MCF 10A (cell line): ENCODE data around the gene PPP1R14C. TPM values are rescaled to one million over a fixed set of nuclear protein-coding genes. Genes with fewer than 3 reads are reported as not detected.

Source experiments
- BruUV-seq: library from RNA; stranded (reverse); fragments of 400-500 nt; replicated peaks from 2 replicates; lab custom pipeline; 2021; lab: Mats Ljungman, UMichigan
- CTCF ChIA-PET: fragments of 300-600 bp; sonication (Branson Sonifier 250); formaldehyde crosslinking; extraction: SDS; loops from one replicate; lab custom pipeline; 2021; ENCODE audit warnings: antibody characterized with exemption, inconsistent platforms; lab: Yijun Ruan, JAX
- POLR2A ChIA-PET: fragments of 300-600, 350-650 bp; sonication (Branson Sonifier 250); formaldehyde crosslinking; extraction: SDS; loops from one replicate; lab custom pipeline; 2020; ENCODE audit warnings: antibody characterized with exemption, inconsistent platforms; lab: Yijun Ruan, JAX
- DNase-seq: peaks from one replicate; pipeline ENCODE4 v3.0.0-alpha.2; 2018; ENCODE audit not compliant: unreplicated experiment
- H3K27ac Mint-ChIP-seq: one replicate; pipeline ENCODE4 v1.8.0; 2022; ENCODE audit warnings: mild to moderate bottlenecking, low read depth, mixed read lengths; ENCODE audit not compliant: unreplicated experiment
- H3K27me3 Mint-ChIP-seq: one replicate; pipeline ENCODE4 v1.8.0; 2022; ENCODE audit warnings: mixed read lengths; ENCODE audit not compliant: insufficient read depth, unreplicated experiment
- H3K36me3 Mint-ChIP-seq: one replicate; pipeline ENCODE4 v1.8.0; 2022; ENCODE audit warnings: mild to moderate bottlenecking, moderate library complexity, mixed read lengths; ENCODE audit not compliant: insufficient read depth, unreplicated experiment
- H3K4me1 Mint-ChIP-seq: one replicate; pipeline ENCODE4 v1.8.0; 2022; ENCODE audit warnings: mixed read lengths; ENCODE audit not compliant: insufficient read depth, unreplicated experiment
- H3K4me3 Mint-ChIP-seq: one replicate; pipeline ENCODE4 v1.8.0; 2022; ENCODE audit warnings: mild to moderate bottlenecking, moderate library complexity, mixed read lengths; ENCODE audit not compliant: unreplicated experiment
- H3K9me3 Mint-ChIP-seq: one replicate; pipeline ENCODE4 v1.8.0; 2022; ENCODE audit warnings: mixed read lengths; ENCODE audit not compliant: unreplicated experiment
- intact Hi-C: fragments of 100-400 bp; cut with micrococcal nuclease; formaldehyde crosslinking; loops from 2 replicates; pipeline ENCODE4 v1.14.1; 2022
- total RNA-seq: library from RNA; stranded (reverse); gene quantifications from 2 replicates; pipeline ENCODE4 v1.2.3, GENCODE V29; 2022
- TF ChIP-seq, protein P1 (sequence below): fragments of 200-600 bp; IDR thresholded peaks from one replicate; pipeline ENCODE4 v1.8.0; 2022; ENCODE audit warnings: antibody characterized with exemption, mild to moderate bottlenecking; ENCODE audit not compliant: unreplicated experiment

The PPP1R14C gene
- total RNA-seq, 1 experiment from 2014 or later, result 32.0 TPM

DNA sequence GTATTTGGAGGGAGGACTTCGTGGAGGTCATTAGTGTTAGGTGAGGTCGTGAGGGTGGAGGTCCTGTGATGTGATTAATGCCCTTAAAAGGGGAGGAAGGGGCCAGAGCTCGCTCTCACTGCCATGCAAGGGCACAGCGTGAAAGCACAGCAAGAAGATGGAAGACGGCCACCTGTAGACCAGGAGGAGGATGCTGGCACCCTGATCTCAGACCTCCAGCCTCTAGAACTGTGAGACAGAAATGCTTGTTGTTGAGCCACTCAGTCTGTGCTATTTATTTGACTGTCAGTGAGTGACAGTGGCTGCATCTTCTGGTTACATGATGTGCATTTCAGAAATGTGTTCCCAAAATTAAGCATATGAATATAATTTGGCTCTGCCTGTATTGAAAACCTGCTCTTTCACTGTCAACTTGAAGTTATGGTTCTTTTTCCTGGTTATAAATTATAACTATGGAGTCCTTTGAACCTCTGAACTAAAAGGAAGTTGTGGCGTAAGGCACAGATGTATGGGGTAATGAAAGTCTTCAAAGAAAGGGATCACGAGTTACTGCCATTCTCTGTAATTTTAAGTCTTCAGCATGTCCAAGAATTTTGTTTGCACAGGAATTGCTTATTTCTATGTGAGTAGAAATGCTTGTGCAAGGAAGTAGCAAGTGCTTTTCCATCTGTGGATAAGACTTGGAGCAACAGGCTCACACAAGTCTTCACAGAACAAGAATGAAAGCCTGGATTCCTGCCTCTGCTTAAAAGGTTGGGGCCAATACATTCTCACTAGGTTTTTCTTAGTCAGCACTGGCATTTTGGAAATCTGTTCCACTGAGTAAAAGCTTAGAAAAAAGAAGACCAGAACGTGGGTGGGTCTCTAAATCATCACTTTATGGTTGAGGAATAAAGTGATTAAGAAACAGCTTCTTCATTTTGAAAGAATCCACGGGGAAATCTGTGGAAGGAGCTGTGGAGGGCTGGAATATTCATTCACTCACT lies 10.3 kb downstream of the PPP1R14C start:
- Mint-ChIP-seq H3K9me3 (no peaks in the 10 kb centered on the region), H3K4me3 (peak overlapping the region; percentile 25), H3K4me1 (peaks cover 52% of the 10 kb centered on the region), H3K27ac (peak overlapping the region; percentile 77), H3K27me3 (no peaks in the 10 kb centered on the region), H3K36me3 (peaks cover 6% of the 10 kb centered on the region)
- ChIA-PET CTCF (interaction anchor here (0.6 to 0.8 kb wide), 3 partner anchors 148 to 1076 kb away, joined by 3 read pairs; no protein-coding TSS in a partner anchor), POLR2A (interaction anchor here (0.7 to 6.7 kb wide), 15 partner anchors 8 to 403 kb away, joined by 3 to 140 read pairs (median 5); partner anchors contain the start of gene PPP1R14C)
- DNase-seq, result no peak
- BruUV-seq, result no TSS peak
- intact Hi-C loops, result no loop called here
- TF ChIP-seq, protein P1, sequence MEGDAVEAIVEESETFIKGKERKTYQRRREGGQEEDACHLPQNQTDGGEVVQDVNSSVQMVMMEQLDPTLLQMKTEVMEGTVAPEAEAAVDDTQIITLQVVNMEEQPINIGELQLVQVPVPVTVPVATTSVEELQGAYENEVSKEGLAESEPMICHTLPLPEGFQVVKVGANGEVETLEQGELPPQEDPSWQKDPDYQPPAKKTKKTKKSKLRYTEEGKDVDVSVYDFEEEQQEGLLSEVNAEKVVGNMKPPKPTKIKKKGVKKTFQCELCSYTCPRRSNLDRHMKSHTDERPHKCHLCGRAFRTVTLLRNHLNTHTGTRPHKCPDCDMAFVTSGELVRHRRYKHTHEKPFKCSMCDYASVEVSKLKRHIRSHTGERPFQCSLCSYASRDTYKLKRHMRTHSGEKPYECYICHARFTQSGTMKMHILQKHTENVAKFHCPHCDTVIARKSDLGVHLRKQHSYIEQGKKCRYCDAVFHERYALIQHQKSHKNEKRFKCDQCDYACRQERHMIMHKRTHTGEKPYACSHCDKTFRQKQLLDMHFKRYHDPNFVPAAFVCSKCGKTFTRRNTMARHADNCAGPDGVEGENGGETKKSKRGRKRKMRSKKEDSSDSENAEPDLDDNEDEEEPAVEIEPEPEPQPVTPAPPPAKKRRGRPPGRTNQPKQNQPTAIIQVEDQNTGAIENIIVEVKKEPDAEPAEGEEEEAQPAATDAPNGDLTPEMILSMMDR, result no peak

DNA sequence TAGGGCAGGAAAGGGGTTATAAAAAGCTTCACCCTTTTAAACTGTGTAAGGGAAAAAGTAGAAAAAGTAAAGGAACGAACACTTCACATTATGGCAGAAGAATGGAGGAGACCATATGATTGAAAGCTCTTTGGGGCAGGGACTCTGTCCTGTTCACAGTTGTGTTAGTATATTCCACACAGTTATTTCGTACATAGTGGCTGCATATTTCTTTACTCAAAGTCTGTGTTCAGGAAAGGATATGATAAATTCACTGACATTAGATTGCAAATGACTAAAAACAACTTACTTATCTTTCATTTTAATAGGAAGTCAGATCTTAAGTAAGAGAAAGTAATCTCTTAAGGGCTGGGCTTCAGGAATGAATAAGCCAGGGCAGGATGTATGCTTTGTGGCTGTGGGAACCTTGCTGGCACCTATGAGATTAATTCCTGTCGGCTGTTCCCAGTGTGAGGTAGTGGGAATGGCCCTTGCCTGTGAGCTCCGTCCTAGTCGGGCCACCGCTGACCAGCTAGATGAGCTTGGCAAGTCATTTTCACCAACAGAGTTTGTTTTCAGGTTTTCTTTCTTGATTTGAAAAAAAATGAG lies 11.2 kb downstream of the PPP1R14C start:
- BruUV-seq, result no TSS peak
- no peaks in the 10 kb centered on the region for H3K36me3 Mint-ChIP-seq
- ChIA-PET CTCF (interaction anchor here (0.6 to 1.8 kb wide), 6 partner anchors 10 to 267 kb away, joined by 3 to 8 read pairs (median 4); no protein-coding TSS in a partner anchor), POLR2A (interaction anchor here (0.6 to 6.7 kb wide), 19 partner anchors 9 to 404 kb away, joined by 3 to 140 read pairs (median 4); partner anchors contain the start of gene PPP1R14C)
- H3K9me3 Mint-ChIP-seq, result no peaks in the 10 kb centered on the region
- intact Hi-C loops, result no loop called here
- DNase-seq, result no peak
- H3K4me3 Mint-ChIP-seq, result peak overlapping the region; percentile 25
- H3K27ac Mint-ChIP-seq, result peak overlapping the region; percentile 77
- no peaks in the 10 kb centered on the region for H3K27me3 Mint-ChIP-seq
- TF ChIP-seq, protein P1, result no peak
- peaks cover 52% of the 10 kb centered on the region for H3K4me1 Mint-ChIP-seq

DNA sequence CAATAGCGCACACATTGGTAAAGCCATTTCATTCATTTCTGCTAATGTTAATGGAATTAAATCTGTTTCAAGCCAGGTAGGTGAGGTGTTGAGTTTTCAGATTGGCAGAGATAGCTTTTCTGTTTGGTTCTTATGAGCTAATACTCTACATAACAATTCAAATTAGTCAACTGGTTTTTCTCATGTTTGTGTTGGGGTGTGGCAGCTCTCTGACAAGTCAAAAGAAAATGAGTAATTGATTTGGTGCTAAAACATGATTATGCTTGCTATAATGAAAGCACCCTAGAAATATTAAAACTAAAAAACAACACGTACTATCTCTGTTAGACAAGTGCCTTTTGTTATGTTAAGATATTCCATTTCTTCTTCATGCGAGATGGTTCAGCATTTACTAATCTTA lies 13.6 kb downstream of the PPP1R14C start:
- BruUV-seq, result no TSS peak
- Mint-ChIP-seq H3K36me3 (peaks cover 9% of the 10 kb centered on the region), H3K4me3 (no peak overlapping the region), H3K27me3 (no peaks in the 10 kb centered on the region), H3K4me1 (peaks cover 37% of the 10 kb centered on the region), H3K9me3 (no peaks in the 10 kb centered on the region), H3K27ac (peak overlapping the region; percentile 66)
- intact Hi-C loops, result no loop called here
- peak; percentile 28 for DNase-seq
- ChIA-PET CTCF (interaction anchor here (0.6 to 1.3 kb wide), 4 partner anchors 11 to 1295 kb away, joined by 3 to 6 read pairs (median 5); no protein-coding TSS in a partner anchor), POLR2A (interaction anchor here (0.7 to 6.7 kb wide), 18 partner anchors 9 to 406 kb away, joined by 3 to 140 read pairs (median 5); partner anchors contain the start of gene PPP1R14C)
- TF ChIP-seq, protein P1, result no peak
